Smooth muscle cell (in vitro differentiated cells): ENCODE results near the gene INTS4. TPM values are rescaled to one million over a fixed set of nuclear protein-coding genes. Genes with fewer than 3 reads are reported as not detected.
"Not testable (repeated sequence)": the region's sequence is repeated elsewhere in the genome, so short reads cannot be mapped to it uniquely, and the experiment has no call there.

Experiments
- DNase-seq: peaks from one replicate; lab custom pipeline; 2025; ENCODE audit not compliant: unreplicated experiment; lab: John Stamatoyannopoulos, UW
- H2AFZ ChIP-seq: fragments of 200-600 bp; sonication (generic); 2 replicates; pipeline ENCODE4 v1.6.0; 2016; ENCODE audit warnings: antibody characterized with exemption, low read depth, mild to moderate bottlenecking
- H3F3A ChIP-seq: fragments of 200-600 bp; sonication (generic); 2 replicates; pipeline ENCODE4 v1.6.0; 2017; ENCODE audit warnings: antibody characterized with exemption, low read depth
- H3K27ac ChIP-seq: fragments of 200-600 bp; sonication (generic); 2 replicates; pipeline ENCODE4 v1.5.1; 2016; ENCODE audit warnings: low read depth, mild to moderate bottlenecking
- H3K27me3 ChIP-seq: fragments of 200-600 bp; sonication (generic); 2 replicates; pipeline ENCODE4 v1.6.1; 2016; ENCODE audit warnings: low read depth, mild to moderate bottlenecking
- H3K36me3 ChIP-seq: fragments of 200-600 bp; sonication (generic); 2 replicates; pipeline ENCODE4 v1.5.1; 2016; ENCODE audit warnings: low read depth
- H3K4me1 ChIP-seq: fragments of 200-600 bp; sonication (generic); 2 replicates; pipeline ENCODE4 v1.5.1; 2016; ENCODE audit warnings: low read depth
- H3K4me2 ChIP-seq: fragments of 200-600 bp; sonication (generic); 2 replicates; pipeline ENCODE4 v1.6.0; 2016; ENCODE audit warnings: mild to moderate bottlenecking
- H3K4me3 ChIP-seq: fragments of 200-600 bp; sonication (generic); 2 replicates; pipeline ENCODE4 v1.5.1; 2016; ENCODE audit warnings: mild to moderate bottlenecking
- H3K79me2 ChIP-seq: fragments of 200-600 bp; sonication (generic); 2 replicates; pipeline ENCODE4 v1.6.0; 2016; ENCODE audit warnings: low read depth, mild to moderate bottlenecking
- H3K9ac ChIP-seq: fragments of 200-600 bp; sonication (generic); 2 replicates; pipeline ENCODE4 v1.6.0; 2016; ENCODE audit warnings: low read depth
- H3K9me3 ChIP-seq: fragments of 200-600 bp; sonication (generic); replicated peaks from 2 replicates; pipeline ENCODE4 v1.5.1; 2016; ENCODE audit warnings: low read depth
- H4K20me1 ChIP-seq: fragments of 200-600 bp; sonication (generic); 2 replicates; pipeline ENCODE4 v1.6.0; 2016; ENCODE audit warnings: low read depth
- WGBS: methylation state at CpG from one replicate; pipeline ENCODE4 v1.1.7; 2016; ENCODE audit warnings: low lambda C conversion rate; 5-methylcytosine and 5-hydroxymethylcytosine counted together
- polyA plus RNA-seq: library from polyadenylated mRNA; unstranded; fragments of >200 nt; fragmentation: Nextera tagmentation; extraction: Ambion mirVana; gene quantifications from 2 replicates; pipeline ENCODE4 v1.2.1, GENCODE V29; 2016
- total RNA-seq: library from RNA; depleted of rRNA; stranded (reverse); fragments of >200 nt; gene quantifications from 2 replicates; pipeline ENCODE4 v1.2.3, GENCODE V29; 2014
- TF ChIP-seq, protein P1 (sequence below): fragments of 200-600 bp; sonication (generic); IDR thresholded peaks from 2 replicates; pipeline ENCODE4 v1.5.1; 2017; ENCODE audit warnings: borderline replicate concordance, mild to moderate bottlenecking, antibody characterized with exemption; ENCODE audit not compliant: insufficient read depth, poor library complexity, severe bottlenecking

The INTS4 gene
- total and polyA plus RNA-seq, 2 experiments from 2014 or later = 22.4 to 28.9 TPM

DNA sequence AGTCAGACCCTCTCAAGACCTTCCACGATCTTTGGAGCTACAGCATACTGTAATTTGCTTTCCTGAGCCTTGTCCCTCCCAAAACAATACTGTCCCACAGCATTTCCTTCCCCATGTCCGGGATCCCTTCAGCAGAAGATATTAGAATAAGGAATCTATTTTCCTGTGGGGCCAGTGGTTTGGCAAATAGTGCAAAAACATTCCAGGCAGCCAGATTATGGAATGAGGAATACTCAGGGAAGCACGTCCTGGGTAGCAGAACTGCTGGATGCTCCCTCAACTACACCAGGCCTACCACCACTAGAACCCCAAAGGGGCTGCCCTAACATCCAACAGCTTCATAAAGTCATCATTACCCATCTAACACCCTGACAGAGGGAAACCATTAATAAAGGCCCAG lies 112.1 kb downstream of the INTS4 start:
- no peaks in the 10 kb centered on the region for H3K36me3 ChIP-seq
- no peak overlapping the region for H3K27ac ChIP-seq
- H3K4me2 ChIP-seq = no peak overlapping the region

DNA sequence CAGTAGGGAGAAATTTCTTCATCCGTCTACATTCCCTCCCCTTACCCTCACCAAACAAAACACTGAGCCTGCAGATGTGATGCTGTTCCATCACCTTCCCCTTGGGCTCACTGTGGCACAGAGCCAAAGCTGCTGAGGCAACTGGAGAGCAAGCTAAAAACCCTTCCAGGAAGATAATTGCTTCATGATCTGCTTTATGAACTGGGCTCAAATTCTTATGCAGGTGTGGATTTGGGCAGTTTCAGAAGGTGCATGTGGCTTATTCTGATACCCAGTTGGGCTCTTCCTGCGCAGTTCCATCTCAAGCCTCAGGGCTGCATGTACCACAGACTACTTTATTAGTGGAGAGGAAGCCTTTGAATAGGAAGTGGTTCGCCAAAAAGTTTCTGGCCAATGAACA lies 115.2 kb downstream of the INTS4 start:
- no peaks in the 10 kb centered on the region for H3K27me3 ChIP-seq
- H3K9me3 ChIP-seq = no peaks in the 10 kb centered on the region
- no peaks in the 10 kb centered on the region for H3K4me1 ChIP-seq
- TF ChIP-seq, protein P1, sequence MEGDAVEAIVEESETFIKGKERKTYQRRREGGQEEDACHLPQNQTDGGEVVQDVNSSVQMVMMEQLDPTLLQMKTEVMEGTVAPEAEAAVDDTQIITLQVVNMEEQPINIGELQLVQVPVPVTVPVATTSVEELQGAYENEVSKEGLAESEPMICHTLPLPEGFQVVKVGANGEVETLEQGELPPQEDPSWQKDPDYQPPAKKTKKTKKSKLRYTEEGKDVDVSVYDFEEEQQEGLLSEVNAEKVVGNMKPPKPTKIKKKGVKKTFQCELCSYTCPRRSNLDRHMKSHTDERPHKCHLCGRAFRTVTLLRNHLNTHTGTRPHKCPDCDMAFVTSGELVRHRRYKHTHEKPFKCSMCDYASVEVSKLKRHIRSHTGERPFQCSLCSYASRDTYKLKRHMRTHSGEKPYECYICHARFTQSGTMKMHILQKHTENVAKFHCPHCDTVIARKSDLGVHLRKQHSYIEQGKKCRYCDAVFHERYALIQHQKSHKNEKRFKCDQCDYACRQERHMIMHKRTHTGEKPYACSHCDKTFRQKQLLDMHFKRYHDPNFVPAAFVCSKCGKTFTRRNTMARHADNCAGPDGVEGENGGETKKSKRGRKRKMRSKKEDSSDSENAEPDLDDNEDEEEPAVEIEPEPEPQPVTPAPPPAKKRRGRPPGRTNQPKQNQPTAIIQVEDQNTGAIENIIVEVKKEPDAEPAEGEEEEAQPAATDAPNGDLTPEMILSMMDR = no peak
- DNase-seq = no peak
- no peaks in the 10 kb centered on the region for H4K20me1 ChIP-seq
- 99% methylated on average over 3 of the region's 3 CpGs for WGBS
- no peak overlapping the region for H3K4me2 ChIP-seq
- peaks cover 7% of the 10 kb centered on the region for H3K36me3 ChIP-seq
- peaks cover 9% of the 10 kb centered on the region for H3F3A ChIP-seq
- H2AFZ ChIP-seq = no peak overlapping the region
- H3K79me2 ChIP-seq = no peaks in the 10 kb centered on the region
- no peak overlapping the region for H3K27ac ChIP-seq
- H3K9ac ChIP-seq = no peak overlapping the region
- H3K4me3 ChIP-seq = no peak overlapping the region

More for the DNA sequence above, 112.1 kb downstream of the INTS4 start:
- Histone ChIP-seq H3K4me3 (no peak overlapping the region), H3K79me2 (no peaks in the 10 kb centered on the region), H3K4me1 (no peaks in the 10 kb centered on the region), H3K27me3 (no peaks in the 10 kb centered on the region), H3K9me3 (no peaks in the 10 kb centered on the region), H3F3A (peaks cover 11% of the 10 kb centered on the region), H2AFZ (no peak overlapping the region), H3K9ac (no peak overlapping the region), H4K20me1 (no peaks in the 10 kb centered on the region)
- TF ChIP-seq, protein P1 = no peak
- no peak for DNase-seq
- 97% methylated on average over 3 of the region's 3 CpGs for WGBS

DNA sequence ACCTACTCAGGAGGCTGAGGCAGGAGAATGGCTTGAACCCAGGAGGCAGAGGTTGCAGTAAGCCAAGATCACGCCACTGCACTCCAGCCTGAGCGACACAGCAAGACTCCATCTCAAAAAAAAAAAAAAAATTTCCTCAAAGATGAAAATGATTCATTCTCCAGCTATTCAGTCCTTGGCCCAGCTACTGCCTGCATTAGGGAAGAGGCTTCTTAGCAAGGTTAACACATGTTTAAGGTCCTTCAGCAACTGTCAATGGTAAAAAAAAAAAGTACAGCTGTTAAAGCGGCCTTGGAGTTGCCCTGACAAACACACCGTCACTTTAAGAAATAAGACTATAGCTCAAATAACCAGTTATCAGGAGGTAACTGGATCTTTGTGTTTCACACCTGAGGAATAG lies 116.2 kb downstream of the INTS4 start:
- H3K9ac ChIP-seq, H4K20me1 ChIP-seq, H3K4me2 ChIP-seq, H3K4me3 ChIP-seq, H3K36me3 ChIP-seq, H3K9me3 ChIP-seq, H3F3A ChIP-seq, H3K27me3 ChIP-seq, DNase-seq, H3K79me2 ChIP-seq, H3K4me1 ChIP-seq, H2AFZ ChIP-seq: not testable (repeated sequence)
- WGBS = 55% methylated on average over 4 of the region's 4 CpGs
- H3K27ac ChIP-seq = peak overlapping the region; percentile 12

DNA sequence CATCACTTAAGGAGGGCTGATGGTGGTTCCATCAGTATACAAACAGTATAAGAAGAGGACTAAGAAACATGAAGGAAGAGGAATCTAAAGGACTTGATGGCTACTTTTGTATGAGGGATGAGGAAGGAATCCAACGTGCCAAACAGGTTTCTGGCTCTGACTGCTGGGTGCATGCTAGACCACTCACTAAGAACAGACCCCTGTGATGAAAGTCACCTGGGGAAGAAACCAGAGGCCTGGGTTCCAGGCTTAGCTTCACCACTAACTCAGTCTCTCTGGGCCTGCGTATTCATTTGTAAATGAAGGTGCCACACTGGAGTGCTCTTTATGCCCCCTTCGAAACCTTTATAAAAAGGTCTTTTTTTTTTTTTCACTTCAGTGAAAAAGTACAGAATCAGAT lies 118.4 kb downstream of the INTS4 start:
- Histone ChIP-seq H2AFZ (no peak overlapping the region), H3K4me1 (no peaks in the 10 kb centered on the region), H3F3A (peaks cover 6% of the 10 kb centered on the region), H3K27me3 (no peaks in the 10 kb centered on the region), H4K20me1 (no peaks in the 10 kb centered on the region), H3K9me3 (no peaks in the 10 kb centered on the region), H3K36me3 (peaks cover 7% of the 10 kb centered on the region), H3K27ac (no peak overlapping the region), H3K9ac (no peak overlapping the region), H3K4me3 (no peak overlapping the region), H3K4me2 (no peak overlapping the region), H3K79me2 (no peaks in the 10 kb centered on the region)
- WGBS = 78% methylated on average over 3 of the region's 3 CpGs
- no peak for DNase-seq
- TF ChIP-seq, protein P1 = no peak
